Globus pallidus (tissue), 1 donor: ENCODE data around the gene MICAL2.

Experiments
- DNase-seq: peaks from one replicate; pipeline ENCODE4 v3.0.0-alpha.2; 2015; ENCODE audit warnings: low spot score

The MICAL2 gene

GRCh38 chr11:12247543-12248254, 137.3 kb downstream of the MICAL2 start:
- DNase-seq: no peak

GRCh38 chr11:12248330-12248729, 137.9 kb downstream of the MICAL2 start:
- DNase-seq: peak; percentile 79

- DNase-seq: no peak
These were observed 139.3 kb downstream of the MICAL2 start for GRCh38 chr11:12249590-12250260.

- no peak for DNase-seq
These were observed 141.5 kb downstream of the MICAL2 start for GRCh38 chr11:12251666-12252560.

GRCh38 chr11:12253843-12254281, 143.5 kb downstream of the MICAL2 start:
- DNase-seq: no peak

GRCh38 chr11:12258451-12258850, 148.1 kb downstream of the MICAL2 start:
- no peak for DNase-seq

- DNase-seq: no peak
These were observed 149.6 kb downstream of the MICAL2 start for GRCh38 chr11:12259956-12260355.

- no peak for DNase-seq
These were observed 150.5 kb downstream of the MICAL2 start for GRCh38 chr11:12260731-12261521.

GRCh38 chr11:12261551-12261950, 151.2 kb downstream of the MICAL2 start:
- DNase-seq: no peak

GRCh38 chr11:12263141-12263693, 152.8 kb downstream of the MICAL2 start:
- no peak for DNase-seq

- no peak for DNase-seq
These were observed 154.0 kb downstream of the MICAL2 start for GRCh38 chr11:12264361-12264760.

GRCh38 chr11:12266132-12266531, 155.7 kb downstream of the MICAL2 start:
- no peak for DNase-seq

- DNase-seq: no peak
These were observed 156.6 kb downstream of the MICAL2 start for GRCh38 chr11:12266943-12267342.

GRCh38 chr11:12267921-12268320, 157.5 kb downstream of the MICAL2 start:
- no peak for DNase-seq

- no peak for DNase-seq
These were observed 158.7 kb downstream of the MICAL2 start for GRCh38 chr11:12269104-12269441.

- DNase-seq: no peak
These were observed 159.2 kb downstream of the MICAL2 start for GRCh38 chr11:12269446-12270214.

GRCh38 chr11:12270215-12270797, 159.9 kb downstream of the MICAL2 start:
- no peak for DNase-seq

- no peak for DNase-seq
These were observed 160.4 kb downstream of the MICAL2 start for GRCh38 chr11:12270817-12271216.

- no peak for DNase-seq
These were observed 160.9 kb downstream of the MICAL2 start for GRCh38 chr11:12271241-12271640.

GRCh38 chr11:12271826-12272366, 161.5 kb downstream of the MICAL2 start:
- DNase-seq: no peak
